Fibroblast of lung (primary cell): Measurements from ENCODE around the gene HGF. TPM values are rescaled to one million over a fixed set of nuclear protein-coding genes. Genes with fewer than 3 reads are reported as not detected.

ENCODE experiments used
- DNase-seq, 2 donors: peaks; one replicate each; pipeline versions ENCODE4 v3.0.0 to v3.0.0-alpha.2; 2010; ENCODE audit warnings: low read depth in 2 of 2
- H2AFZ ChIP-seq: 2 replicates; pipeline ENCODE4 v1.5.1; 2012; ENCODE audit warnings: low read length, control low read depth, inconsistent platforms
- H3K27ac ChIP-seq: 2 replicates; pipeline ENCODE4 v1.5.1; 2011; ENCODE audit warnings: low read length, control low read depth; ENCODE audit not compliant: insufficient read depth
- H3K27me3 ChIP-seq: 2 replicates; pipeline ENCODE4 v1.5.1; 2011; ENCODE audit warnings: mild to moderate bottlenecking, low read length; ENCODE audit not compliant: control insufficient read depth, insufficient read depth
- H3K36me3 ChIP-seq: 2 replicates; pipeline ENCODE4 v1.5.1; 2011; ENCODE audit warnings: low read length; ENCODE audit not compliant: control insufficient read depth, insufficient read depth
- H3K4me1 ChIP-seq: 2 replicates; pipeline ENCODE4 v1.5.1; 2011; ENCODE audit warnings: low read length; ENCODE audit not compliant: control insufficient read depth, insufficient read depth; ENCODE audit errors: extremely low read depth
- H3K4me2 ChIP-seq: 2 replicates; pipeline ENCODE4 v1.5.1; 2011; ENCODE audit warnings: low read length, control low read depth; ENCODE audit not compliant: insufficient read depth; ENCODE audit errors: extremely low read depth
- H3K4me3 ChIP-seq, 4 experiments: fragments of 200-600 bp in 1 of 4; sonication (generic) in 1 of 4; replicated peaks in 1 of 4; 2 replicates each; pipeline ENCODE4 v1.5.1; 2011 to 2016; ENCODE audit warnings: low read length in 4 of 4, low read depth in 3 of 4, mild to moderate bottlenecking in 3 of 4, control low read depth in 2 of 4, inconsistent platforms in 1 of 4, mixed read lengths in 1 of 4; ENCODE audit not compliant: insufficient read depth in 1 of 4; ENCODE audit errors: control extremely low read depth in 1 of 4
- H3K79me2 ChIP-seq: 2 replicates; pipeline ENCODE4 v1.5.1; 2012; ENCODE audit warnings: mild to moderate bottlenecking, low read length, inconsistent platforms; ENCODE audit not compliant: control insufficient read depth, insufficient read depth
- H3K9ac ChIP-seq: 2 replicates; pipeline ENCODE4 v1.5.1; 2011; ENCODE audit warnings: mild to moderate bottlenecking, low read length, control low read depth; ENCODE audit not compliant: insufficient read depth
- H3K9me3 ChIP-seq: 2 replicates; pipeline ENCODE4 v1.5.1; 2012; ENCODE audit warnings: low read depth, low read length; ENCODE audit not compliant: control insufficient read depth, insufficient read depth
- H4K20me1 ChIP-seq: 2 replicates; pipeline ENCODE4 v1.5.1; 2011; ENCODE audit warnings: low read length; ENCODE audit not compliant: control insufficient read depth, insufficient read depth; ENCODE audit errors: extremely low read depth
- CTCF ChIP-seq, 2 donors: IDR thresholded peaks in 1 of 2; conservative IDR thresholded peaks in 1 of 2; 1 replicate in 1 of 2; 2 replicates in 1 of 2; pipeline ENCODE4 v1.5.1; 2011 to 2012; ENCODE audit warnings: low read length in 2 of 2, control low read depth in 1 of 2, inconsistent platforms in 1 of 2, low read depth in 1 of 2, mild to moderate bottlenecking in 1 of 2
- EZH2 ChIP-seq: IDR thresholded peaks from 2 replicates; pipeline ENCODE4 v1.5.1; 2012; ENCODE audit warnings: low read length, control low read depth, mild to moderate bottlenecking; ENCODE audit errors: missing control alignments
- polyA plus RNA-seq, 2 donors: library from polyadenylated mRNA; depleted of rRNA in 1 of 2; stranded (reverse) in 1 of 2; unstranded in 1 of 2; fragments of >200 nt; gene quantifications; 2 replicates each; pipeline ENCODE4 v1.2.1, GENCODE V29; 2011 to 2012; ENCODE audit warnings: missing spikeins in 1 of 2
- total RNA-seq: library from RNA; depleted of rRNA; stranded (reverse); fragments of >200 nt; gene quantifications from 2 replicates; pipeline ENCODE4 v1.2.1, GENCODE V29; 2014

HGF gene
- total and polyA plus RNA-seq, 2 donors (not counting 1 experiment from before 2014, with no cell fraction given), result 212 to 243 TPM

- H3K36me3 ChIP-seq, result no peaks in the 10 kb centered on the region
- no peaks in the 10 kb centered on the region for H3K79me2 ChIP-seq
- TF ChIP-seq EZH2, result no peak
- no peak for TF ChIP-seq CTCF (conservative IDR thresholded peaks at IDR 0.05 in 1 of 2, IDR thresholded peaks at IDR 0.05 in 1 of 2; ENCODE audit: low read depth in 1 of 2, low read length in 2 of 2)
- no peaks in the 10 kb centered on the region for H3K9me3 ChIP-seq
- no peaks in the 10 kb centered on the region for H3K4me1 ChIP-seq
- no peaks in the 10 kb centered on the region for H3K27me3 ChIP-seq
- no peak overlapping the region for H3K9ac ChIP-seq
- DNase-seq, result no peak
- no peak overlapping the region for H2AFZ ChIP-seq
- no peak overlapping the region for H3K27ac ChIP-seq
- H3K4me3 ChIP-seq, result no peak overlapping the region
- no peak overlapping the region for H3K4me2 ChIP-seq
- H4K20me1 ChIP-seq, result no peaks in the 10 kb centered on the region
These were observed 114.6 kb downstream of the HGF start for GRCh38 chr7:81655271-81655670.

DNA sequence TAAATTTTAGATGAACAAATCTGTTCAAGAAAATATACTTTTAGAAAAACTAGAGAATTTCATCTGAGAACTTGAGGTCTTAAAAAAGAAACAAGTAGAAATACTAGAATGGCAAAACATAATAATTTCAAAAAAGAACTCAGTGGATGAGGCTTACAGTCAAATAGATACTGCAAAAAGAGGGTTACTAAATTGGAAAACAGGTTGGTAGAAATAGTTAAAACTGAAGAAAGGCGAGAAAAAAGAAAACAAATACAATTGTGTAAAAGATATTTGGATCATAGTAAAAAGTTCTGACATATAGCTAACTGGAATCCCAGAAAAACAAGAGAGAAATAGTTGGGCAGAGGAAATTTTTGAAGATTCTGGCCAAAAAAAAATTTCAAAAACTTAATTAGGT, 117.6 kb downstream of the HGF start:
- Histone ChIP-seq H3K27ac (no peak overlapping the region), H3K4me2 (no peak overlapping the region), H4K20me1 (no peaks in the 10 kb centered on the region), H3K4me3 (no peak overlapping the region), H3K9me3 (no peaks in the 10 kb centered on the region), H3K4me1 (no peaks in the 10 kb centered on the region), H3K27me3 (no peaks in the 10 kb centered on the region), H3K79me2 (no peaks in the 10 kb centered on the region), H3K9ac (no peak overlapping the region), H3K36me3 (no peaks in the 10 kb centered on the region), H2AFZ (no peak overlapping the region)
- no peak for TF ChIP-seq CTCF (conservative IDR thresholded peaks at IDR 0.05 in 1 of 2, IDR thresholded peaks at IDR 0.05 in 1 of 2; ENCODE audit: low read depth in 1 of 2, low read length in 2 of 2)
- TF ChIP-seq EZH2, result no peak
- no peak for DNase-seq
